ENCODE results near the gene FAXDC2.

Gene FAXDC2

DNA sequence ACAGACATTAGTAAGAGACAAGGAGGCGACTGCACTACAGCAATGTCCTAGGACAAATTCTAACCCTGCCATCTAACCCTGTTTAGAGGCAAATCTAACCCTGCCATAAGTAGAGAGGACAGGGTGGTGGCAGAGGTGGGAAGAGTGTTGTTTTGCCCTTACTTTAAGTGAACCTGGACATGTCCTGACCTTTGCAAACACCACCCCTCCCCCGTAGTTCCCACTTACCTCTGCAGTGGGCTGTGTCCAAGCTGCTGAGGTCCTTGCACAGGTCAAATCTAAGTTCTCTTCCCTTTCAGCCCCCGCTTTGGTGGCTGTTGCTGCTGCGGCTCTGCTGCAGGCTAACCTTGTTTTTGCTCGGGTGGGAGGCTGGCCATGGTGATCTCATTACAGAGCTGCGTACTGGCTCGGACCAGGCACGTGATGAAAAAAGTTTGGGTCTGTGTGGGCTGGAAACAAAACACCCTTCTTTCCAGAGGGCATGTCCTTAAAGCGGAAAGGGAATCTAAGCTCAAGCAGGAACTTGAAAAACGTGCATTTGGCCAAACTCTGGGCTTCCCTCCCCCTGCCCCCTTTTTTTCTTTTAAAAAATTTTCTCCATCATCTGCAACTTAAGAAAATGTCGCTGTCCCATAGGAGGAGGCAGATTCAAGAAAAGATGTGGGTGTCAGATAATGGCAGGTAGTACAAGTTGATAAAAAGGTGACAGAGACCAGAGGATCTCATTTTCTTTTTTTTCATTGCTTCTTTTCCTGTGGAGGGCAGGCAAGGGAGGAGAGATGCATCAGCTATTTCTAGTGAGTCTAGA, at the start of gene FAXDC2:
FAXDC2 (minus strand) TSS at position 349 of the 808 bp plus-strand sequence. CDS start 12,425 bp downstream, outside the sequence.
- no peak for ATAC-seq

DNA sequence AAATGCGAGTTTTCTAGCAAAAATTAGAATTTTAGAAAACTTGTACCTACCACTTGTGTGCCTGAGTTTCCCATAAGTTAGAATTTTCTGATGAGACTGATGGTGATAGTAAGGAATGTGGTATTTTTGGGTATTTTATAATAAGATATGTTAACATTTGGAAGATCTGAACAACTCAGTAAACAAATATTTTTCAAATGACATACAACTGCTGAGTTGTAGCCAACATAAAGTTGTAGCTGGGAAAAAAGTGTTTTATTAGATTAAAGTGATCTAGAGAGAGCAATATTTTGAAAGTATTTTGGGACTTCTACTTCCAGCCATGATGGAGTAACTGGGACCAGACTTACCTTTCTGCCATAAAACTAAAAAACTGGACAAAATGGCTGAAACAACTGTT, 49.7 kb upstream of the FAXDC2 start:
- no peak for ATAC-seq

DNA sequence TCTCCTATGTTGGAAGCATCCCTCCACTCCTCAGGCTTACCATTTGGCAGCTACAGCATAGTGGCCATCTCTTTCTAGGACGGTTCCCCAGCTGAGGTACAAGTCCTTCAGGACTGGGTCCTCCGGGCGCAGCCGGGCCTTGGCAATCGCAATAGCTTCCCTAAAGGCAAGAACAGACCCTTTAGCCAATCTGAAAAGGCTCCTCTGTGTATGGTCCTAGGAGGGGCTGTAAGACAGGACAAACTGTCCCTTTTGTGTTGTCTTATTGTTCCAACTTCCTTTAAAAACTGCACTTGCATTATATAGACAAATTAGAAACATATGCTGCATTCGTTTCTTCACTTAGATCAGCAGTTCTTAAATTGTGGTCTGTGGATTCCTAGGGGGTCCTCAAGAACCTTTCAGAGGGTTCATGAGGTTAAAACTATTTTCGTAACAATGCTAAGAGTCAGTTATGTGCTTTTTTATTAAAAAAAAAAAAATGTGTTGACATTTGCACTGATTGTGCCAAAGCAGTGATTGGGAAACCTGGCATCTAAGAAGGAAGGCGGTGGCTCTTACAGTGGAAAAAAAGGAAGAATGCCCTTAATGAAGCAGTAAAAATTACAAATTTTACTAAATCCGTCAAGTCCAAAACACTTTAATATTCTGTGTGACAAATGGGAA, 48.9 kb upstream of the FAXDC2 start:
- ATAC-seq = no peak

DNA sequence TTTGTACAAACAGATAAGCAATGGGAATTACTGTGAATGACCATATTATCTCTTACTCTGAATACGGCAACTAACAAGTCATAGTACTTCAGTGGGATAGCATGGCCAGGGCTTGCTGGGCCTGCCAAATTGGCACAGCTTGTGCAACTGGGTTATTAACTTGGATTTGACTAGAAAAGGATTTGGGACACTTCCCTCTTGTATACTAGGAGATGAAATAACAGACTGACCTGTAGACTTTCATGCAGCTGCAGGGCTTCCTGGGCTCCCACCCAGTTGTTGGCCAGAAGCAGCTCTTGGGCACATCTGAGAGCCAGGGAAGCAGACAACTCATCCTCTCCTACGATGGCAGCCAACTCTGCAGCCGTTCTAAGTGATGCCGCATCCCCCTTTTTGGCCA, 47.8 kb upstream of the FAXDC2 start:
- no peak for ATAC-seq

DNA sequence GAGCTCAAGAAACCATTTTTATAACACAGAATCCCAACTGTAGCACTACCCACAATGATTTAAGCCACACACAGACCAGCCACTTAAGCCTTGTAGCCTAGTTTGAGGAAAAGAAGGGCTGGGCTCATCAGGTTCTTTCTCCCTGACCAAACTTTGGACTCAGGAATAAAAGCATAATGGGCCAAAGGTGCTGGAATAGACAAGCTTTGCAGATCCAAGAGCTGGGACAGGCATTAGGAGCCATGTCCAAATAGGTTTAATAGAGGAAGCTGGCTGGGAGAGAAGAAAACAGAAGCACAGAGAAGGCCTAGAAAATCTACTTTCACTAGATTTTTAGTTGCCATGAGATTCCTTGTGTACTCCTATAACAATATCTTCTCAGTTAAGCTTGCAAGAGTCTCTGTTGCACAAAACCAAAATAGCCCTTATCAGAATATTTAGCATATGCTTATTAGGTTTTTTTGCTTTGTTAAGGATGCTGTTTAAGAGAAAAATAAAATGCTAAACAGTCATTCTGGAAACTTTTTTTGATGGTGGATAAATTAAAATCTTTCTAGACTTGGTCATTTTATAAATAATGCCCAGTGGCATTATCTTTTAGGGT, 46.3 kb upstream of the FAXDC2 start:
- ATAC-seq = no peak

GRCh38 chr5:154895606-154896561, 45.5 kb upstream of the FAXDC2 start:
- ATAC-seq = no peak

GRCh38 chr5:154893381-154893780, 43.0 kb upstream of the FAXDC2 start:
- ATAC-seq = no peak

DNA sequence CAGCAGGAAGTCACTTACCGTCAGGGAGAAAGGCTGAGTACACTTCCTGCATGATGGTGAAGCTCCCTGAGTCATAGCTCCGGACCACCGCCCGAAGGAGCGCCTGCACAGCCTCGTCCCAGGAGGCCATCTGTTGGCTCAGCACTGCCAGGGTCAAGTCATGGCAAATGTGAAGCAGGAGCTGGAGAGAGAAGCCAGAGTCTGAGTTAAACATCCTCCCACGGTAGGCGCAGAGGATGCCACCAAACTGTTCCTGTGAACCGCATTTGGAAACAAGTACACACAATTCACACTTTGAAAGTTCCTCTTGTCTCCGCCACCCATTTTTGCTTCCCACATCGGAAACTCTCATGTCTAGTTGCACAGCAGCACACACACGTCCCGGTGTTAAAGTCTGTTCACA, 42.0 kb upstream of the FAXDC2 start:
- no peak for ATAC-seq

DNA sequence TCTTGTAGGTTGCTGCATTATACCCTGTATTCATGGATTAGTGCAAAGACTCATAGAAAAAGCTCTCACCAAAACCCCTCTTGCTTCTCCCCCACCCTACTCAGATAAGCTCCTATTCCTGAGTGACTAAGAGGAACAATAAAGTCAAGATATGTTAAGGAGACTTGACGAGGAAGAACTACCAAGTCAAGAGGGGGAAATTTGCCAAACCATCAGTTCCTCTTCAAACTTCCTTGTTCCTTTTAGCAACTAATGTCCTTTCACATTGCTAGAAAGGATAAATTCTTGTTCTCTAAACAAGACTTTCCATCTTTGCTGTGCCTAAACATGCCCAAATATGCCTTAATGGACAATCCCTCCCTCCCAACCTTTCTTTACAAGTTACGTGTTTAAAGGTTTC, 35.0 kb upstream of the FAXDC2 start:
- no peak for ATAC-seq

DNA sequence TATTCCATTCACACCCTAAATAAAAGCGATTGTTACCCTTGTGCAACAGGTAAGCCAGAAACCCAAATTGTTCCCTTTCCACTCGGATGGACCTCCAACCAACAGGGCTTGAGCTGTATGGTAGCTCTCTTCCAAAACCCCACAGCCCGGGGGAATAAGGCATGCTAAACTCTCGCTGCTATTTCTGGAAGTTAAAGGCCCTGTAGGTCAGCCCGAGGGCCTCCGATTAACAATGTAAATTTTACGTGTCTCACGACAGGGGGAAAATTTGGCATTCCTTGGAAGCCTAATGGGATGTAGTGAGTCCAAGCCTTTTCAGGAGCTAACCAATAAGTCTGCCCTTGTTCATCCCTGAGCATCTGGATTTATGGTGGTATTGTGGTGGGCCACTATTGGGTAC, 34.0 kb upstream of the FAXDC2 start:
- ATAC-seq = no peak

- no peak for ATAC-seq
Measured at GRCh38 chr5:154881986-154882385, 31.6 kb upstream of the FAXDC2 start.

- ATAC-seq = no peak
Measured at GRCh38 chr5:154878642-154879335, 28.4 kb upstream of the FAXDC2 start.

GRCh38 chr5:154873791-154874331, 23.5 kb upstream of the FAXDC2 start:
- ATAC-seq = no peak

DNA sequence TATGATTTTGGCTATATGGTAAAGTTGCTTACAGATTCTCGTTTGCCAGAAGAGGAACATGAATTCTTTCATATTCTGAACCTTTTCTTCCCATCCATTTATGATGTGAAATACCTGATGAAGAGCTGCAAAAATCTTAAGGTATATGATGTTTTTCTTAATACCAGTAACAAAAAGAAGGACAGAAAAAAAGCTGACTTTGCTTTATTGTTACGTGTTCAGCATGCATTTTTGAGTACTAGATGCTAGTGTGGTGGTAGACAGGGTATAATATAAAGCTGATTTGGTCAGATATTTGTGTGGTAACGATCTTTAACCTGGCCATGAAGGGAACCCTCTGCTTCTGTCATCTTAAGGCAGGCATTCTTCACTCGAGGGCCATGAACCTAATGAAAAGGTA, 21.3 kb upstream of the FAXDC2 start:
- no peak for ATAC-seq

GRCh38 chr5:154868702-154869101, 18.3 kb upstream of the FAXDC2 start:
- ATAC-seq = no peak

DNA sequence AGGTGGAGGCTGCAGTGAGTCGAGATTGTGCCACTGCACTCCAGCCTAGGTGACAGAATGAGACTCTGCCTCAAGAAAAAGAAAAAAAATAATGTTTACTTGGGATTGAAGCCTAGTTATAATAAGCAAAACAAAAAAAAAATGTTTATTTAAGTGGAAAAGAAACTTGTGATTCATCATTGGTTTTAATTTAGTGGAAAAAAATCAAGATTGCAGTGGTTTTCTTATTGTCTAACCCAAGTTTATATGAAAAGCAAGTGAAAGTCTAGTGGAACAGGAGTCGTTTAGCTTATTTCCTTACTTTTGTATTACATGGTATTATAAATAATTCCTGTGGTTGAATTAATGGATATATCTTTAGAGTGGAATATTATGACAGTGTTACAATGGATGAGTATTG, 16.4 kb upstream of the FAXDC2 start:
- ATAC-seq = no peak

GRCh38 chr5:154865466-154866184, 15.2 kb upstream of the FAXDC2 start:
- no peak for ATAC-seq

DNA sequence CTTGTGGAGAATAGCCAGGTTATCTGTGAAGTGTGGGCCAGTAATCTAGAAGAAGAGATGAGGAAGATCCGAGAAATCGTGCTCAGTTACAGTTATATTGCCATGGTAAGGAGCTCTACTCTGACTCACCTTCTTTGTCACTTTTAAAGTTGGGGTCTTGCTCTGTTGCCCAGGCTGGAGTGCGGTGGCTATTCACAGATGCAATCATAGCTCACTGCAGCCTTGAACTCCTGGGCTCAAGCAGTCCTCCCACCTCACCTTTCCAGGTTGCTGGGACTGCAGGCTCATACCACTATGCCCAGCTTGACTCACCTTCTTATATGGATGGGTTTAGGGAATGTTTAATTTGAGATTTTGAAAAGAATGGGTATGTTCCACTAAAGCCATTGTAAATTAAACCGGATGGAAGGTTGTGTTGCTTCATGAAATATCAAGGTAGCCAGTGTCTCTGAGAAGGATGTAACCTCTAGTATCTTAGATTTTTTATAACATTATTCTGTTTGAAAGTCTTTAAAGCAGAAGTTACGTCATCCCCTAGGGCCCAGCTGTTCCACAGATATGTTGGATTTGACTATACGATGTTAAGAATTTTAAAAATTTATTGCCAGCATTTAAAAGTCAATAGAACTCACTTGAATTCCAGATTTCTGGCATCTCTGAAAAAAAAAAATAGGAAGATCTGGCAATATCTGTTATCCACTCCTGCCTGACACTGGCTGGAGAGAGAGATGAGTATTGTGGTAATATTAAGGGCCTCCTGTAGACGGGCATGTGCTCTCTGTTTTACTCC, 13.1 kb upstream of the FAXDC2 start:
- no peak for ATAC-seq

DNA sequence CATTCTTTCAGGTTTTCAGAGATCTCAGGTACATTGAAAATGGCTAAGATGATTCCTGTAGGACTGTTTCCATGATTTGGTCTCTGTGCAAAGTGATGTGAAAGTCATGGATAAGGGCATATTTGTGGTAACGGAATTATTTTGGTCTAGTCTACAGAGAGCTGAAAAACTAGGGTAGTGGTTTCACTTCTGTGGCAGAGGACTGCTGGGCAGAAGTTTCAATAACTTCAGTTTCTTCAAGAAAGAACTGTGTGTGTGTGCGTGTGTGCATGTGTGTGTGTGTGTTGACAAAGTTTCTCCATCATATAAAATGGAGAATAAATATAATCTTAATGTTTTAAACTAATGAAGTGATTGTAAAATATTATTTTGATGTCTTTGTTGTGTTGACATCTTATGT, 12.4 kb upstream of the FAXDC2 start:
- ATAC-seq = no peak

GRCh38 chr5:154861946-154862345, 11.5 kb upstream of the FAXDC2 start:
- ATAC-seq = no peak

All from activated CD4-positive, CD25-positive, alpha-beta regulatory T cell treated with anti-CD3 and anti-CD28 coated beads, Interleukin-2, amount 50 U/mL, for 24 hours (primary cell).